HEK293 (cell line): ENCODE results near the gene HNRNPL.

Source experiments
- BCL11B ChIP-seq: fragments of 450-650 bp; formaldehyde crosslinking; IDR thresholded peaks from 2 replicates; pipeline ENCODE4 v1.5.1; 2016; ENCODE audit warnings: low read depth, missing biosample characterization, missing genetic modification characterization
- BCL6B ChIP-seq: fragments of 450-650 bp; formaldehyde crosslinking; IDR thresholded peaks from 2 replicates; pipeline ENCODE4 v1.5.1; 2017; ENCODE audit warnings: missing biosample characterization, missing genetic modification characterization
- GLI4 ChIP-seq: fragments of 450-650 bp; formaldehyde crosslinking; IDR thresholded peaks from 2 replicates; pipeline ENCODE4 v1.5.1; 2016; ENCODE audit warnings: missing biosample characterization, missing genetic modification characterization
- HIC1 ChIP-seq: fragments of 450-650 bp; formaldehyde crosslinking; IDR thresholded peaks from 2 replicates; pipeline ENCODE4 v1.5.1; 2016; ENCODE audit warnings: missing biosample characterization, missing genetic modification characterization
- IKZF3 ChIP-seq: fragments of 450-650 bp; IDR thresholded peaks from 2 replicates; pipeline ENCODE4 v1.5.0; 2018; ENCODE audit warnings: missing biosample characterization, mild to moderate bottlenecking, missing genetic modification characterization, moderate library complexity
- MZF1 ChIP-seq: fragments of 450-650 bp; formaldehyde crosslinking; IDR thresholded peaks from 2 replicates; pipeline ENCODE4 v1.5.1; 2017; ENCODE audit warnings: missing biosample characterization, missing genetic modification characterization, borderline replicate concordance
- WT1 ChIP-seq: fragments of 450-650 bp; formaldehyde crosslinking; IDR thresholded peaks from 2 replicates; pipeline ENCODE4 v1.5.1; 2016; ENCODE audit warnings: missing biosample characterization, missing genetic modification characterization
- ZBTB11 ChIP-seq: fragments of 450-650 bp; formaldehyde crosslinking; conservative IDR thresholded peaks from 2 replicates; pipeline ENCODE4 v1.5.1; 2016; ENCODE audit warnings: low read depth, missing biosample characterization, missing genetic modification characterization
- ZBTB8A ChIP-seq: fragments of 450-650 bp; formaldehyde crosslinking; IDR thresholded peaks from 2 replicates; pipeline ENCODE4 v1.5.1; 2016; ENCODE audit warnings: missing biosample characterization, missing genetic modification characterization
- ZNF114 ChIP-seq: fragments of 450-650 bp; formaldehyde crosslinking; IDR thresholded peaks from 2 replicates; pipeline ENCODE4 v1.5.0; 2017; ENCODE audit warnings: missing biosample characterization, missing genetic modification characterization
- ZNF148 ChIP-seq: fragments of 450-650 bp; formaldehyde crosslinking; IDR thresholded peaks from 2 replicates; pipeline ENCODE4 v1.5.0; 2017; ENCODE audit warnings: missing biosample characterization, missing genetic modification characterization, borderline replicate concordance
- ZNF18 ChIP-seq: fragments of 450-650 bp; formaldehyde crosslinking; IDR thresholded peaks from 2 replicates; pipeline ENCODE4 v1.5.1; 2016; ENCODE audit warnings: missing biosample characterization, missing genetic modification characterization
- ZNF335 ChIP-seq: fragments of 450-650 bp; formaldehyde crosslinking; conservative IDR thresholded peaks from 2 replicates; pipeline ENCODE4 v1.5.1; 2016; ENCODE audit warnings: missing biosample characterization, missing genetic modification characterization
- ZNF354C ChIP-seq: fragments of 450-650 bp; formaldehyde crosslinking; IDR thresholded peaks from 2 replicates; pipeline ENCODE4 v1.5.1; 2016; ENCODE audit warnings: missing biosample characterization, missing genetic modification characterization, low read depth, borderline replicate concordance
- ZNF398 ChIP-seq: fragments of 450-650 bp; formaldehyde crosslinking; IDR thresholded peaks from 2 replicates; pipeline ENCODE4 v1.5.1; 2017; ENCODE audit warnings: missing biosample characterization, missing genetic modification characterization
- ZNF423 ChIP-seq: fragments of 450-650 bp; formaldehyde crosslinking; IDR thresholded peaks from 2 replicates; pipeline ENCODE4 v1.5.1; 2016; ENCODE audit warnings: missing biosample characterization, missing genetic modification characterization
- ZNF513 ChIP-seq: fragments of 450-650 bp; IDR thresholded peaks from 2 replicates; pipeline ENCODE4 v1.5.1; 2018; ENCODE audit warnings: missing biosample characterization, missing genetic modification characterization
- ZNF529 ChIP-seq: fragments of 450-650 bp; formaldehyde crosslinking; IDR thresholded peaks from 2 replicates; pipeline ENCODE4 v1.5.1; 2017; ENCODE audit warnings: missing genetic modification characterization, missing biosample characterization; ENCODE audit not compliant: insufficient replicate concordance
- ZNF621 ChIP-seq: fragments of 450-650 bp; formaldehyde crosslinking; IDR thresholded peaks from 2 replicates; pipeline ENCODE4 v1.5.1; 2017; ENCODE audit warnings: missing biosample characterization, missing genetic modification characterization
- ZNF645 ChIP-seq: fragments of 450-650 bp; formaldehyde crosslinking; IDR thresholded peaks from 2 replicates; pipeline ENCODE4; 2016; ENCODE audit warnings: missing biosample characterization, missing genetic modification characterization
- ZNF658 ChIP-seq: fragments of 450-650 bp; formaldehyde crosslinking; IDR thresholded peaks from 2 replicates; pipeline ENCODE4; 2016; ENCODE audit warnings: missing biosample characterization, missing genetic modification characterization
- ZNF843 ChIP-seq: fragments of 450-650 bp; formaldehyde crosslinking; IDR thresholded peaks from 2 replicates; pipeline ENCODE4 v1.5.1; 2016; ENCODE audit warnings: missing biosample characterization, missing genetic modification characterization
- ZSCAN23 ChIP-seq: fragments of 450-650 bp; formaldehyde crosslinking; IDR thresholded peaks from 2 replicates; pipeline ENCODE4 v1.5.1; 2016; ENCODE audit warnings: missing biosample characterization, missing genetic modification characterization

The HNRNPL gene

GRCh38 chr19:38849147-38849859 lies 483 bp downstream of the HNRNPL start (continued):
- TF ChIP-seq ZNF621 (tag by site-specific recombination) (no peak), ZNF18 (no peak), ZNF645 (tag by site-specific recombination) (no peak), WT1 (tag by site-specific recombination) (peak; percentile 63), BCL11B (tag by site-specific recombination) (no peak), ZNF398 (tag by site-specific recombination) (peak; percentile 60), HIC1 (tag by site-specific recombination) (peak; percentile 58; the same call in 1 of the 2 replicates), ZNF513 (tag by site-specific recombination) (peak; percentile 39), ZNF114 (tag by site-specific recombination) (no peak), GLI4 (no peak), ZNF843 (tag by site-specific recombination) (no peak), ZBTB8A (tag by site-specific recombination) (peak; percentile 50), IKZF3 (peak; percentile 76), ZNF354C (tag by site-specific recombination) (no peak), MZF1 (tag by site-specific recombination) (peak; percentile 85), ZNF335 (tag by site-specific recombination) (peak; percentile 83), ZNF423 (tag by site-specific recombination) (no peak), ZNF529 (tag by site-specific recombination) (no peak), ZSCAN23 (no peak), ZNF658 (no peak), ZNF148 (tag by site-specific recombination) (peak; percentile 66; the same call in 1 of the 2 replicates), BCL6B (tag by site-specific recombination) (no peak), ZBTB11 (tag by site-specific recombination) (peak; percentile 57; the same call in 1 of the 2 replicates)
